ENCODE measurements around the gene SOD1. TPM values are rescaled to one million over a fixed set of nuclear protein-coding genes. Genes with fewer than 3 reads are reported as not detected.

Gene SOD1
- total and polyA plus RNA-seq, 2 of the 13 experiments (the other 11 are each of a cell fraction or from before 2014, with no cell fraction given): 317 to 537 TPM

DNA sequence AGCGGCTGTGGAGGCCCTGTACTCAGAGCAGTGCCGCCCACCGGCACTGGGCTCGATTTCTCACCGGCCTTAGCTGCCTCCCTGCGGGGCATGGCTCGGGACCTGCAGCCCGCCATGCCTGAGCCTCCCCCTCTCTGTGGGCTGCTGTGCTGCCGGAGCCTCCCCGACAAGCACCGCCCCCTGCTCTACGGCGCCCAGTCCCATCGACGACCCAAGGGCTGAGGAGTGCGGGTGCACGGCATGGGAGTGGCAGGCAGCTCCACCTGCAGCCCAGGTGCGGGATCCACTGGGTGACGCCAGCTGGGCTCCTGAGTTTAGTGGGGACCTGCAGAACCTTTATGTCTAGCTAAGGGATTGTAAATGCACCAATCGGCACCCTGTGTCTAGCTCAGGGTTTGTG, 5.2 kb upstream of the SOD1 start:
- H3K4me2 ChIP-seq (ENCODE audit: low read depth, low read length): no peak overlapping the region
- H3K9ac ChIP-seq (ENCODE audit: insufficient read depth, low read depth, low read length): no peak overlapping the region
- intact Hi-C loops (cut with micrococcal nuclease; ENCODE audit: unreplicated experiment): no loop called here
- H3K36me3 ChIP-seq (replicated peaks in 1 of 2; ENCODE audit: control insufficient read depth in 1 of 2, insufficient read depth in 2 of 2, low read length in 2 of 2): no peaks in the 10 kb centered on the region
- ChIA-PET CTCF (ENCODE audit: low intra/inter-chr PET ratio, low total read pairs) (no interaction called here), POLR2A (no interaction called here)
- WGBS (ENCODE audit: low lambda C conversion rate): no CpG with 5 or more reads among the region's 20 CpGs
- TF ChIP-seq GABPA (IDR thresholded peaks at IDR 0.05; ENCODE audit: low read depth, low read length): no peak
- TF ChIP-seq GABPA (CRISPR knock-in tag; IDR thresholded peaks at IDR 0.05; ENCODE audit: low read depth): no peak
- no peak for TF ChIP-seq ZNF670 (CRISPR knock-in tag; IDR thresholded peaks at IDR 0.05; ENCODE audit: borderline replicate concordance)
- TF ChIP-seq, protein P1, sequence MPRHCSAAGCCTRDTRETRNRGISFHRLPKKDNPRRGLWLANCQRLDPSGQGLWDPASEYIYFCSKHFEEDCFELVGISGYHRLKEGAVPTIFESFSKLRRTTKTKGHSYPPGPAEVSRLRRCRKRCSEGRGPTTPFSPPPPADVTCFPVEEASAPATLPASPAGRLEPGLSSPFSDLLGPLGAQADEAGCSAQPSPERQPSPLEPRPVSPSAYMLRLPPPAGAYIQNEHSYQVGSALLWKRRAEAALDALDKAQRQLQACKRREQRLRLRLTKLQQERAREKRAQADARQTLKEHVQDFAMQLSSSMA (CRISPR knock-in tag; IDR thresholded peaks at IDR 0.05): no peak
- TF ChIP-seq ZBTB8A (CRISPR knock-in tag; IDR thresholded peaks at IDR 0.05; ENCODE audit: borderline replicate concordance, low read depth): no peak
- no peak for TF ChIP-seq ZNF44 (CRISPR knock-in tag; IDR thresholded peaks at IDR 0.05)
- TF ChIP-seq HMG20B (CRISPR knock-in tag; conservative IDR thresholded peaks at IDR 0.05): no peak
- no peak for TF ChIP-seq PHF8 (CRISPR knock-in tag; IDR thresholded peaks at IDR 0.05)
- TF ChIP-seq PCBP2 (optimal IDR thresholded peaks at IDR 0.05; ENCODE audit: low read depth, low read length, poor library complexity, severe bottlenecking): no peak
- TF ChIP-seq, protein P2, sequence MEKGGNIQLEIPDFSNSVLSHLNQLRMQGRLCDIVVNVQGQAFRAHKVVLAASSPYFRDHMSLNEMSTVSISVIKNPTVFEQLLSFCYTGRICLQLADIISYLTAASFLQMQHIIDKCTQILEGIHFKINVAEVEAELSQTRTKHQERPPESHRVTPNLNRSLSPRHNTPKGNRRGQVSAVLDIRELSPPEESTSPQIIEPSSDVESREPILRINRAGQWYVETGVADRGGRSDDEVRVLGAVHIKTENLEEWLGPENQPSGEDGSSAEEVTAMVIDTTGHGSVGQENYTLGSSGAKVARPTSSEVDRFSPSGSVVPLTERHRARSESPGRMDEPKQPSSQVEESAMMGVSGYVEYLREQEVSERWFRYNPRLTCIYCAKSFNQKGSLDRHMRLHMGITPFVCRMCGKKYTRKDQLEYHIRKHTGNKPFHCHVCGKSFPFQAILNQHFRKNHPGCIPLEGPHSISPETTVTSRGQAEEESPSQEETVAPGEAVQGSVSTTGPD (CRISPR knock-in tag; IDR thresholded peaks at IDR 0.05): no peak
- no peak for TF ChIP-seq ZNF589 (CRISPR knock-in tag; conservative IDR thresholded peaks at IDR 0.05)
- TF ChIP-seq ZNF607 (CRISPR knock-in tag; IDR thresholded peaks at IDR 0.05; ENCODE audit: borderline replicate concordance): no peak
- no peak for TF ChIP-seq RARA (CRISPR knock-in tag; IDR thresholded peaks at IDR 0.05)
- H4K20me1 ChIP-seq (ENCODE audit: insufficient read depth, low read length): no peaks in the 10 kb centered on the region
- H3K4me1 ChIP-seq (ENCODE audit: insufficient read depth, low read length): peaks cover 32% of the 10 kb centered on the region
- no peak for ATAC-seq
- in situ Hi-C loops (cut with HindIII; ENCODE audit: extremely low pct_ligation_motif_present, low pct_unique_long_range_greater_than_20kb): no loop called here
- no TSS peak for BruUV-seq (replicated peaks)
- no peak overlapping the region for H3K27ac ChIP-seq (ENCODE audit: extremely low read length, insufficient read depth, low read length)
- H3K27me3 ChIP-seq (ENCODE audit: control insufficient read depth in 1 of 2, insufficient read depth in 2 of 2, low read length in 2 of 2): no peaks in the 10 kb centered on the region
- no peak for DNase-seq (ENCODE audit: low spot score)
- no peak overlapping the region for H3K4me3 ChIP-seq (replicated peaks in 1 of 3; ENCODE audit: insufficient read depth in 1 of 3, low read depth in 2 of 3, low read length in 3 of 3)
- no peaks in the 10 kb centered on the region for H3K79me2 ChIP-seq (ENCODE audit: insufficient read depth, low read length)
- no peak overlapping the region for H2AFZ ChIP-seq (ENCODE audit: low read length)
- no peak for FAIRE-seq
- H3K9me3 ChIP-seq (ENCODE audit: low read length): no peaks in the 10 kb centered on the region
